SU-DHL-6 (cell line): ENCODE results near the gene PDF.

Source experiments
- EZH2phosphoT487 ChIP-seq: fragments of 200-600 bp; sonication (generic), shearing (Covaris generic); conservative IDR thresholded peaks from 2 replicates; pipeline ENCODE4 v1.6.1; 2018; ENCODE audit warnings: mild to moderate bottlenecking, antibody characterized with exemption, low read length, moderate library complexity, mixed read lengths
- TF ChIP-seq, protein P1 (sequence below): fragments of 200-600 bp; sonication (generic); IDR thresholded peaks from one replicate; pipeline ENCODE4 v1.5.1; 2017; ENCODE audit warnings: antibody characterized with exemption, mild to moderate bottlenecking, low read length, moderate library complexity; ENCODE audit not compliant: insufficient read depth, poor library complexity, severe bottlenecking

DNA sequence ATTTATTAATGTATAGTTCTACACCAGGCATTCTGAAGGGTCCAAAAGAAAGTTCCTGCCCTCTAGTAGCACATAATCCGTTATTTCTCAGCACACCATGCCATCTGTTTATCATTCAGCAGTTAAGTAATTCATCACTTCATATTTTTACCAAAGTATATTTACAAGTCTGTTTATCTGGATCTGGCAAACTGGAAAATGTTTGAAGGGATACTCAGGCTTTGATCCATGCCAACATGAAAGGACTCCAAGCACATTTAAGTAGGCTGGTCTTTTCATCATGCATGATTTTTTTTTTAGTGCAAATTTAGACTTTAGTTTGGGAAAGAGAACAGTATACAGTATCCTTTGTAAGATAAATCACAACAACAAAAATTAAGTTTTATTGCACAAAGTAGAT lies 23.3 kb downstream of the PDF start:
- TF ChIP-seq, protein P1, sequence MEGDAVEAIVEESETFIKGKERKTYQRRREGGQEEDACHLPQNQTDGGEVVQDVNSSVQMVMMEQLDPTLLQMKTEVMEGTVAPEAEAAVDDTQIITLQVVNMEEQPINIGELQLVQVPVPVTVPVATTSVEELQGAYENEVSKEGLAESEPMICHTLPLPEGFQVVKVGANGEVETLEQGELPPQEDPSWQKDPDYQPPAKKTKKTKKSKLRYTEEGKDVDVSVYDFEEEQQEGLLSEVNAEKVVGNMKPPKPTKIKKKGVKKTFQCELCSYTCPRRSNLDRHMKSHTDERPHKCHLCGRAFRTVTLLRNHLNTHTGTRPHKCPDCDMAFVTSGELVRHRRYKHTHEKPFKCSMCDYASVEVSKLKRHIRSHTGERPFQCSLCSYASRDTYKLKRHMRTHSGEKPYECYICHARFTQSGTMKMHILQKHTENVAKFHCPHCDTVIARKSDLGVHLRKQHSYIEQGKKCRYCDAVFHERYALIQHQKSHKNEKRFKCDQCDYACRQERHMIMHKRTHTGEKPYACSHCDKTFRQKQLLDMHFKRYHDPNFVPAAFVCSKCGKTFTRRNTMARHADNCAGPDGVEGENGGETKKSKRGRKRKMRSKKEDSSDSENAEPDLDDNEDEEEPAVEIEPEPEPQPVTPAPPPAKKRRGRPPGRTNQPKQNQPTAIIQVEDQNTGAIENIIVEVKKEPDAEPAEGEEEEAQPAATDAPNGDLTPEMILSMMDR, result no peak
- TF ChIP-seq EZH2phosphoT487, result no peak
